HFFc6 (cell line): Measurements from ENCODE around the gene IL1RL2. TPM values are rescaled to one million over a fixed set of nuclear protein-coding genes. Genes with fewer than 3 reads are reported as not detected.

Source experiments
- DNase-seq: peaks from one replicate; pipeline ENCODE4 v3.0.0-alpha.2; 2018
- H3K27ac Mint-ChIP-seq: 2 replicates; pipeline ENCODE4 v1.8.0; 2020; ENCODE audit warnings: mild to moderate bottlenecking, mixed read lengths
- H3K27me3 Mint-ChIP-seq: 2 replicates; pipeline ENCODE4 v1.8.0; 2021; ENCODE audit warnings: mild to moderate bottlenecking, moderate library complexity, mixed read lengths; ENCODE audit not compliant: insufficient read depth
- H3K36me3 Mint-ChIP-seq: 2 replicates; pipeline ENCODE4 v1.8.0; 2021; ENCODE audit warnings: low read depth, mixed read lengths
- H3K4me1 Mint-ChIP-seq: 2 replicates; pipeline ENCODE4 v1.8.0; 2020; ENCODE audit warnings: low read depth, mixed read lengths
- H3K4me3 Mint-ChIP-seq: 2 replicates; pipeline ENCODE4 v1.8.0; 2020; ENCODE audit warnings: mild to moderate bottlenecking, moderate library complexity, mixed read lengths
- H3K9me3 Mint-ChIP-seq: 2 replicates; pipeline ENCODE4 v1.8.0; 2020; ENCODE audit warnings: mild to moderate bottlenecking, mixed read lengths
- total RNA-seq, 6 experiments: library from RNA; stranded (reverse); fragmentation: NEBNext Ultra II Directional; extraction: Animal tissue kit (Norgen Biotek cat#: 25700); gene quantifications; 2 replicates in 1 of 6; 3 replicates in 5 of 6; pipeline ENCODE4 v1.2.3, GENCODE V29; 2021
- TF ChIP-seq, protein P1 (sequence below): fragments of 200-600 bp; sonication (generic); IDR thresholded peaks from 2 replicates; pipeline ENCODE4 v1.5.0; 2021; ENCODE audit warnings: antibody characterized with exemption, mild to moderate bottlenecking

IL1RL2 gene
- total RNA-seq, 6 experiments from 2014 or later: not detected

DNA sequence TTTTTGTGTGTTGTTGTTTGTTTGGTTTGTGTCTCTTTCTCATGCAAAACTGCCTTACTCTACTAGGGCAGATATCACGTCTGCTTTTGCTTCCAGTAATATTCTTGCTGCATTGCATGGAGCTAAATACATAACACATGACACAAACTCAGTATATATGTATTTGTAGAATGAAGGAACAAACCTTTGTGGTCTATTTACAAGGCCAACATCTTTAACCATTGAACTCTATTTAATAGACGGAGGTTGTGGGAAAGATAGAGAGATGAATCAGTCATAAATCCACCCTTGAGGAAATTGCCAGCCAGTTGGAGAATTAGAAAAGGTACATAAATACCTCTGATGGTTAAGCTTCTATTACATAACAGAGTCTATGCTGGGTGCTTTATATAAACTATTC is 98.5 kb downstream of the IL1RL2 start:
- Mint-ChIP-seq H3K4me3 (no peak overlapping the region), H3K27ac (no peak overlapping the region), H3K36me3 (no peaks in the 10 kb centered on the region), H3K27me3 (peaks cover 1% of the 10 kb centered on the region; the same call in 1 of the 2 replicates), H3K4me1 (no peaks in the 10 kb centered on the region), H3K9me3 (no peaks in the 10 kb centered on the region)
- no peak for DNase-seq
- TF ChIP-seq, protein P1, sequence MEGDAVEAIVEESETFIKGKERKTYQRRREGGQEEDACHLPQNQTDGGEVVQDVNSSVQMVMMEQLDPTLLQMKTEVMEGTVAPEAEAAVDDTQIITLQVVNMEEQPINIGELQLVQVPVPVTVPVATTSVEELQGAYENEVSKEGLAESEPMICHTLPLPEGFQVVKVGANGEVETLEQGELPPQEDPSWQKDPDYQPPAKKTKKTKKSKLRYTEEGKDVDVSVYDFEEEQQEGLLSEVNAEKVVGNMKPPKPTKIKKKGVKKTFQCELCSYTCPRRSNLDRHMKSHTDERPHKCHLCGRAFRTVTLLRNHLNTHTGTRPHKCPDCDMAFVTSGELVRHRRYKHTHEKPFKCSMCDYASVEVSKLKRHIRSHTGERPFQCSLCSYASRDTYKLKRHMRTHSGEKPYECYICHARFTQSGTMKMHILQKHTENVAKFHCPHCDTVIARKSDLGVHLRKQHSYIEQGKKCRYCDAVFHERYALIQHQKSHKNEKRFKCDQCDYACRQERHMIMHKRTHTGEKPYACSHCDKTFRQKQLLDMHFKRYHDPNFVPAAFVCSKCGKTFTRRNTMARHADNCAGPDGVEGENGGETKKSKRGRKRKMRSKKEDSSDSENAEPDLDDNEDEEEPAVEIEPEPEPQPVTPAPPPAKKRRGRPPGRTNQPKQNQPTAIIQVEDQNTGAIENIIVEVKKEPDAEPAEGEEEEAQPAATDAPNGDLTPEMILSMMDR: no peak

DNA sequence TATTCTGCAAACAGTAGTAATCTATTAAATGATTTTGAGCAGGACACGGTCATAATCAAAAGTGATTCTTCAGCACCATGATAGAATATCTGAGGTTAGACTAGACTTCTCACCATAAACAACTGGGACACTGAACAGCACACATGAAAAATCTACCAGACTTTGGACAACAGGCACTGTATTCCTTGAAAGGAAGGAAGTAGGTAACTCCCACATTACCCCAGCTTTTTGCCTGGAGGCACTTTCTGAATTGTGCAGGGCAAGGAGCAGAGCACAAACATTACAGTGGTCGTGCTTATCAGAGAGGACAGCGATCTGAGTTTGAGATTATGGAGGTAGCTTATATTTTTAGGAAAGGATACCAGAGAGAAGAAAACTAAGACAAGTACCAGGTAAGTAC is 99.2 kb downstream of the IL1RL2 start:
- TF ChIP-seq, protein P1: no peak
- Mint-ChIP-seq H3K27ac (no peak overlapping the region), H3K27me3 (peaks cover 1% of the 10 kb centered on the region; the same call in 1 of the 2 replicates), H3K9me3 (no peaks in the 10 kb centered on the region), H3K4me3 (no peak overlapping the region), H3K36me3 (no peaks in the 10 kb centered on the region), H3K4me1 (no peaks in the 10 kb centered on the region)
- no peak for DNase-seq

DNA sequence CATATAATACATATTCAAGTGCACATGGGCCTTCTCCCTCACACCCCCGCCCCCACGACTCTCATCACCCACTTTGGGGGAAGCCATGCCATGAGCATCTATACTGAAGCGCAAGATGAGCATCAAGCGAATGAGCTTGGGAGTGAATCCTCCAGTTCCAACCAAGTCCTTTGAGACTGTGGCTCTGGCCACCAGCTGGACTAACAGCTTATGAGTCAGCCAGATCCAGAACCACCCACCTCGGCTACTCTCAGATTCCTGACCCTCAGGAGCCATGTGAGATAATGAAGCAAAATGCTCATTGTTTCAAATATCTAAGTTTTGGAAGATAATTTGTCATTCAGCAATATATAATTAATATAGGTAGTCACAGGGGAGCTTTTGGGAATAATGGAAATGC is 102.3 kb downstream of the IL1RL2 start:
- TF ChIP-seq, protein P1: no peak
- no peaks in the 10 kb centered on the region for H3K9me3 Mint-ChIP-seq
- no peak overlapping the region for H3K27ac Mint-ChIP-seq
- DNase-seq: no peak
- no peaks in the 10 kb centered on the region for H3K4me1 Mint-ChIP-seq
- no peaks in the 10 kb centered on the region for H3K36me3 Mint-ChIP-seq
- no peak overlapping the region for H3K4me3 Mint-ChIP-seq
- peaks cover 11% of the 10 kb centered on the region for H3K27me3 Mint-ChIP-seq

Other genes with a start within 250 kb of the IL1RL2 start
- under 1 TPM in 2 of 6 experiments, not detected in 4; 0.25 to 0.36 TPM for gene IL1R2, start 195.1 kb upstream of the IL1RL2 start, total RNA-seq
- 10 to 100 TPM; 13.8 to 25.0 (median 22.9) TPM for gene IL1R1, start 44.3 kb upstream of the IL1RL2 start, total RNA-seq
- gene IL1RL1, start 124.5 kb downstream of the IL1RL2 start, total RNA-seq: not detected
- gene IL18R1, start 168.8 kb downstream of the IL1RL2 start, total RNA-seq: not detected
- not detected for gene IL18RAP, start 236.1 kb downstream of the IL1RL2 start, total RNA-seq